Gastrocnemius medialis (tissue), 4 donors: ENCODE measurements around the gene UBIAD1. TPM values are rescaled to one million over a fixed set of nuclear protein-coding genes. Genes with fewer than 3 reads are reported as not detected.

Source experiments
- ATAC-seq, 2 donors: fragments of 150-250 bp; one replicate each; pipeline ENCODE4 v1.9.1; 2016
- DNase-seq, 2 donors: peaks; one replicate each; pipeline ENCODE4 v3.0.0-alpha.2; 2019
- H3K27ac ChIP-seq, 4 donors: fragments of 200-600 bp; sonication (generic); 1 replicate in 1 of 4; 2 replicates in 3 of 4; pipeline ENCODE4 v1.5.1; 2016 to 2018; ENCODE audit warnings: mild to moderate bottlenecking in 2 of 4, moderate library complexity in 1 of 4
- H3K27me3 ChIP-seq, 3 donors: fragments of 200-600 bp; sonication (generic) in 2 of 3; 1 replicate in 1 of 3; 2 replicates in 2 of 3; pipeline versions ENCODE4 v1.5.1 to v1.6.0; 2016 to 2019; ENCODE audit warnings: mild to moderate bottlenecking in 1 of 3, moderate library complexity in 1 of 3
- H3K36me3 ChIP-seq, 2 donors: fragments of 200-600 bp; sonication (generic) in 1 of 2; one replicate each; pipeline ENCODE4 v1.5.1; 2017 to 2018
- H3K4me1 ChIP-seq, 2 donors: fragments of 200-600 bp; sonication (generic) in 1 of 2; one replicate each; pipeline ENCODE4 v1.5.1; 2016 to 2017; ENCODE audit warnings: mild to moderate bottlenecking in 2 of 2
- H3K4me3 ChIP-seq, 4 donors: fragments of 200-600 bp; sonication (generic) in 3 of 4; 1 replicate in 1 of 4; 2 replicates in 3 of 4; pipeline ENCODE4 v1.5.1; 2016 to 2019; ENCODE audit warnings: mild to moderate bottlenecking in 2 of 4
- H3K9me3 ChIP-seq, 3 donors: fragments of 200-600 bp; sonication (generic) in 2 of 3; 1 replicate in 1 of 3; 2 replicates in 2 of 3; pipeline ENCODE4 v1.5.1; 2016 to 2019
- CTCF ChIP-seq, 5 experiments: fragments of 450-650 bp in 3 of 5; fragments of 200-600 bp in 2 of 5; sonication (generic) in 2 of 5; IDR thresholded peaks in 4 of 5; conservative IDR thresholded peaks in 1 of 5; 1 replicate in 4 of 5; 2 replicates in 1 of 5; pipeline ENCODE4 v1.5.1; 2016 to 2019; ENCODE audit warnings: antibody characterized with exemption in 5 of 5, mild to moderate bottlenecking in 3 of 5, moderate library complexity in 3 of 5
- POLR2A ChIP-seq, 2 donors: fragments of 450-650 bp; IDR thresholded peaks; one replicate each; pipeline ENCODE4 v1.6.1; 2017; ENCODE audit warnings: antibody characterized with exemption in 2 of 2, mild to moderate bottlenecking in 2 of 2, moderate library complexity in 2 of 2
- in situ Hi-C, 4 donors: fragments of 200-750 bp; cut with MboI; loops; one replicate each; pipeline versions ENCODE4 v1.15.0 to v1.8.0; 2017; ENCODE audit warnings: low sequenced_read_pairs in 4 of 4
- intact Hi-C: fragments of 100-400 bp; cut with DNase I; formaldehyde crosslinking; loops from one replicate; pipeline ENCODE4 v1.15.1; 2023; ENCODE audit warnings: low total_unique reads
- total RNA-seq, 4 donors: library from RNA; depleted of rRNA; stranded (reverse); fragments of >200 nt; gene quantifications; one replicate each; pipeline versions ENCODE4 v1.1.0 to v1.2.3, GENCODE V29; 2016

UBIAD1 gene
- total RNA-seq, result 10 to 100 TPM; 15.1 to 24.5 (median 20.2) TPM

- in situ Hi-C loops (no loop called here), intact Hi-C loops (loop anchor here (1.0 to 5.0 kb wide), 2 partner anchors 11 to 409 kb away; partner anchors contain the start of genes MAD2L2 and MTOR)
- TF ChIP-seq CTCF (IDR thresholded peaks at IDR 0.05 in 4 of 5, conservative IDR thresholded peaks at IDR 0.05 in 1 of 5), result peak in 1 of 5 experiments; percentile 20
- TF ChIP-seq POLR2A (IDR thresholded peaks at IDR 0.05), result peak; percentile 63 to 70
- no peaks in the 10 kb centered on the region for H3K27me3 ChIP-seq
- peaks cover 26 to 29% of the 10 kb centered on the region in 2 donors for H3K4me1 ChIP-seq
- peak within 1 kb of the TSS; percentile 69 to 96 (median 92) for H3K4me3 ChIP-seq
- DNase-seq (peak; percentile 82 to 83), ATAC-seq (peak; percentile 93 to 95)
- no peaks in the 10 kb centered on the region for H3K9me3 ChIP-seq
- H3K27ac ChIP-seq, result peak within 1 kb of the TSS; percentile 93 to 99 (median 96)
- H3K36me3 ChIP-seq, result peaks cover 0 to 16% of the 10 kb centered on the region in 2 donors
Measured at GRCh38 chr1:11272832-11273594, at the start of gene UBIAD1. Gene UBIAD1, plus strand, starts transcription at chr1:11273198. Its CDS starts 334 bp downstream, at chr1:11273532.

- no peak for TF ChIP-seq POLR2A (IDR thresholded peaks at IDR 0.05)
- no peak for TF ChIP-seq CTCF (IDR thresholded peaks at IDR 0.05 in 4 of 5, conservative IDR thresholded peaks at IDR 0.05 in 1 of 5)
- DNase-seq (no peak), ATAC-seq (no peak)
- H3K36me3 ChIP-seq, result peaks cover 3 to 92% of the 10 kb centered on the region in 2 donors
- no peaks in the 10 kb centered on the region for H3K4me1 ChIP-seq
- in situ Hi-C loops (loop anchor here in 1 of 4 donors (25.0 kb wide), 1 partner anchor 410 kb away; no protein-coding TSS in a partner anchor), intact Hi-C loops (no loop called here)
- no peaks in the 10 kb centered on the region for H3K27me3 ChIP-seq
- H3K9me3 ChIP-seq, result no peaks in the 10 kb centered on the region
- H3K4me3 ChIP-seq, result no peak overlapping the region
- no peak overlapping the region for H3K27ac ChIP-seq
Measured at GRCh38 chr1:11227106-11228077, 45.6 kb upstream of the UBIAD1 start.

- peaks cover 6 to 92% of the 10 kb centered on the region in 2 donors for H3K36me3 ChIP-seq
- intact Hi-C loops (no loop called here), in situ Hi-C loops (loop anchor here in 1 of 4 donors (25.0 kb wide), 1 partner anchor 408 kb away; no protein-coding TSS in a partner anchor)
- no peaks in the 10 kb centered on the region for H3K4me1 ChIP-seq
- H3K27ac ChIP-seq, result no peak overlapping the region
- TF ChIP-seq POLR2A (IDR thresholded peaks at IDR 0.05), result no peak
- no peak for TF ChIP-seq CTCF (IDR thresholded peaks at IDR 0.05 in 4 of 5, conservative IDR thresholded peaks at IDR 0.05 in 1 of 5)
- no peaks in the 10 kb centered on the region for H3K27me3 ChIP-seq
- ATAC-seq (no peak), DNase-seq (no peak)
- H3K4me3 ChIP-seq, result no peak overlapping the region
- no peaks in the 10 kb centered on the region for H3K9me3 ChIP-seq
Measured at GRCh38 chr1:11229203-11229602, 43.8 kb upstream of the UBIAD1 start.

- TF ChIP-seq CTCF (IDR thresholded peaks at IDR 0.05 in 4 of 5, conservative IDR thresholded peaks at IDR 0.05 in 1 of 5) (no peak), POLR2A (IDR thresholded peaks at IDR 0.05) (no peak)
- Histone ChIP-seq H3K4me3 (no peak overlapping the region), H3K36me3 (peaks cover 6 to 85% of the 10 kb centered on the region in 2 donors), H3K27me3 (no peaks in the 10 kb centered on the region), H3K9me3 (no peaks in the 10 kb centered on the region), H3K27ac (no peak overlapping the region), H3K4me1 (peaks cover 16 to 22% of the 10 kb centered on the region in 2 donors)
- intact Hi-C loops (no loop called here), in situ Hi-C loops (loop anchor here in 1 of 4 donors (25.0 kb wide), 1 partner anchor 404 kb away; no protein-coding TSS in a partner anchor)
- ATAC-seq (no peak), DNase-seq (no peak)
Measured at GRCh38 chr1:11233208-11233607, 39.8 kb upstream of the UBIAD1 start.
